ENCODE results near the gene PITX2.

PITX2 gene

DNA sequence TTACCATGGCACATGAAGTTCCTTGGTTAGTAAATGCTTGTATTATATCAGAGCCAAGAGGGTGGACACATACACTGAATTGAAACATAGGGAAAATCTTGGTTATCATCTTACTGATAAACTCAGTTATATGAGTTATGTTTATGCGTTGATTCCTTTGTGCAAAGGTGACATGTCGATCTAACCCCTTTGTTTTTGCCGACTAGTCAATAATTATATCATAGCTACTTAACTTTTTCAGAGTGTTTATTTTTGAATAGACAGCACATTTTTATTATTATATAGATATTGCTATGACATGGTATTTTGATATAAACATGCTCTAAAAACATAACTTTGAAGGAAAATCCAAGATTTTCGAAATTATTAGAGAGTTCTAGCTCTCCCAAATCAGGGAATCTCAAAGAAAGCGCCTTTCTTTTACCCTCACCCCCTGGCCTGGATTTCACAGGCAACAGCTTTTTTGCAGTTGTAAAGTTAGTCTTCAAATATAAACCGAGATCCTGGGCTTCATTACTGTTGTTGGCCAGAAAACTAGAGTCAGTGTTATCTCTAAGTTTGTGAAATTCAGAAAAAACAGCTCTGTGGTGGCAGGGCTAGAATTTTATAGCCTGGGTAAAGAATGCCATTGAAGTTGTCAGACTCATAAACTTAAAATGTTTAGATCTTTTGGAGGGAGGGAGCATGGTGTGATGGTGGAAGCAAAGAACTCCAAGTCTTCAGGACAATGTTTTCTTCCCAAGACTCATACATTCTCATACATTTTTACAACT lies 45.8 kb upstream of the PITX2 start:
- no peaks in the 10 kb centered on the region for H3K9me3 ChIP-seq (replicated peaks; ENCODE audit: insufficient read depth, low read length)
- H3K9ac ChIP-seq (ENCODE audit: low read length) = no peak overlapping the region
- no peaks in the 10 kb centered on the region for H3F3A ChIP-seq (ENCODE audit: insufficient read depth, low read length)
- H3K4me2 ChIP-seq (ENCODE audit: low read depth, low read length) = no peak overlapping the region
- H3K4me1 ChIP-seq (ENCODE audit: low read length) = no peaks in the 10 kb centered on the region
- TF ChIP-seq EZH2 (optimal IDR thresholded peaks at IDR 0.05; ENCODE audit: low read depth, low read length) (no peak), EZH2phosphoT487 (IDR thresholded peaks at IDR 0.05; ENCODE audit: low read length) (no peak)
- TF ChIP-seq, protein P1, sequence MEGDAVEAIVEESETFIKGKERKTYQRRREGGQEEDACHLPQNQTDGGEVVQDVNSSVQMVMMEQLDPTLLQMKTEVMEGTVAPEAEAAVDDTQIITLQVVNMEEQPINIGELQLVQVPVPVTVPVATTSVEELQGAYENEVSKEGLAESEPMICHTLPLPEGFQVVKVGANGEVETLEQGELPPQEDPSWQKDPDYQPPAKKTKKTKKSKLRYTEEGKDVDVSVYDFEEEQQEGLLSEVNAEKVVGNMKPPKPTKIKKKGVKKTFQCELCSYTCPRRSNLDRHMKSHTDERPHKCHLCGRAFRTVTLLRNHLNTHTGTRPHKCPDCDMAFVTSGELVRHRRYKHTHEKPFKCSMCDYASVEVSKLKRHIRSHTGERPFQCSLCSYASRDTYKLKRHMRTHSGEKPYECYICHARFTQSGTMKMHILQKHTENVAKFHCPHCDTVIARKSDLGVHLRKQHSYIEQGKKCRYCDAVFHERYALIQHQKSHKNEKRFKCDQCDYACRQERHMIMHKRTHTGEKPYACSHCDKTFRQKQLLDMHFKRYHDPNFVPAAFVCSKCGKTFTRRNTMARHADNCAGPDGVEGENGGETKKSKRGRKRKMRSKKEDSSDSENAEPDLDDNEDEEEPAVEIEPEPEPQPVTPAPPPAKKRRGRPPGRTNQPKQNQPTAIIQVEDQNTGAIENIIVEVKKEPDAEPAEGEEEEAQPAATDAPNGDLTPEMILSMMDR (IDR thresholded peaks at IDR 0.05; ENCODE audit: low read length) = no peak
- DNase-seq = no peak
- no peaks in the 10 kb centered on the region for H3K9me2 ChIP-seq (replicated peaks; ENCODE audit: insufficient read depth, low read length)
- no peaks in the 10 kb centered on the region for H3K79me2 ChIP-seq (ENCODE audit: low read length)
- H4K20me1 ChIP-seq (ENCODE audit: insufficient read depth, low read length) = no peaks in the 10 kb centered on the region
- no peak overlapping the region for H2AFZ ChIP-seq (ENCODE audit: low read length)
- H3K36me3 ChIP-seq (replicated peaks; ENCODE audit: insufficient read depth, low read length) = no peaks in the 10 kb centered on the region
- H3K4me3 ChIP-seq (ENCODE audit: low read length) = no peak overlapping the region
- no peaks in the 10 kb centered on the region for H3K27me3 ChIP-seq (replicated peaks; ENCODE audit: insufficient read depth, low read length)
- no peak overlapping the region for H3K27ac ChIP-seq (ENCODE audit: low read length)

DNA sequence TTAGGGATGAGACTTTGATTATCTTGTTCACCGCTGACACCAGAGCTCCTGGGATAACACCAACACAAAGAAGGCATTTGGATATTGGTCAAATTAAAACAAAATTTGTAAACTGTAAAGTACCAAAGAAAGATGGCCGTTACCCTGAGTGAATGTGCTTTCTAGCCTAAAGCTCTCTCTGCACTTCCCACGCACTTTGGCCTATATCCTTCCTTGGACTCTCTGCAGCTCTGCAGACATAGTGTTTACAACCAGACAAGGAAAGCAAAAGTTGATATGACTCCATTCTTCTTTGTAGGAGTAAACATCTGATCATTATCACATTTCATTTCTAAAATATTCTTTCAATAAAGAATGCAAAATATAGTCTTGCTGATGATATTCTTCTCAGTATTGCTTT lies 44.8 kb upstream of the PITX2 start:
- no peak overlapping the region for H2AFZ ChIP-seq (ENCODE audit: low read length)
- no peaks in the 10 kb centered on the region for H3K79me2 ChIP-seq (ENCODE audit: low read length)
- DNase-seq = no peak
- H3K9me2 ChIP-seq (replicated peaks; ENCODE audit: insufficient read depth, low read length) = no peaks in the 10 kb centered on the region
- no peak overlapping the region for H3K4me3 ChIP-seq (ENCODE audit: low read length)
- H3K9ac ChIP-seq (ENCODE audit: low read length) = no peak overlapping the region
- H3F3A ChIP-seq (ENCODE audit: insufficient read depth, low read length) = no peaks in the 10 kb centered on the region
- H4K20me1 ChIP-seq (ENCODE audit: insufficient read depth, low read length) = no peaks in the 10 kb centered on the region
- H3K4me1 ChIP-seq (ENCODE audit: low read length) = no peaks in the 10 kb centered on the region
- H3K27ac ChIP-seq (ENCODE audit: low read length) = no peak overlapping the region
- no peak for TF ChIP-seq EZH2 (optimal IDR thresholded peaks at IDR 0.05; ENCODE audit: low read depth, low read length)
- TF ChIP-seq EZH2phosphoT487 (IDR thresholded peaks at IDR 0.05; ENCODE audit: low read length) = no peak
- TF ChIP-seq, protein P1 (IDR thresholded peaks at IDR 0.05; ENCODE audit: low read length) = no peak
- H3K27me3 ChIP-seq (replicated peaks; ENCODE audit: insufficient read depth, low read length) = no peaks in the 10 kb centered on the region
- no peaks in the 10 kb centered on the region for H3K36me3 ChIP-seq (replicated peaks; ENCODE audit: insufficient read depth, low read length)
- H3K4me2 ChIP-seq (ENCODE audit: low read depth, low read length) = no peak overlapping the region
- no peaks in the 10 kb centered on the region for H3K9me3 ChIP-seq (replicated peaks; ENCODE audit: insufficient read depth, low read length)

DNA sequence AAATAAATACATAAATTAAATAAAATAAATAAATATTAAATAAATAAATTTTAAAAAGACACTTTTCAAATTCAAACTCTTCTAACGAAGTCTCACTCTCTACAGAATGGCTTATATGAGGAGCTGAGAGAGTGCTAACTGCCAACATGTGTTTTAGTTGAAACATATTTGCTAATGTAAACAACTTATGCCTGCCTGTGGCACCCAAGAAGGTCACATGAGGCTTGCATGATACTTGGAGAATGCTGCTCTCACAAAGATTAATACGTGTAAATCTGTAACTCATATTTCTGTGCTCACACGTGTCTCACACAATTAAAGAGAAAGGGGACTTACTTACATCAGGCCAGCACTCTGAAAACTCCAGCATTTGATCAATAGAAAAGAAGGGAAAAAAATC lies 43.2 kb upstream of the PITX2 start:
- no peaks in the 10 kb centered on the region for H3K27me3 ChIP-seq (replicated peaks; ENCODE audit: insufficient read depth, low read length)
- H3K4me1 ChIP-seq (ENCODE audit: low read length) = no peaks in the 10 kb centered on the region
- TF ChIP-seq EZH2 (optimal IDR thresholded peaks at IDR 0.05; ENCODE audit: low read depth, low read length) = no peak
- no peak for TF ChIP-seq EZH2phosphoT487 (IDR thresholded peaks at IDR 0.05; ENCODE audit: low read length)
- TF ChIP-seq, protein P1 (IDR thresholded peaks at IDR 0.05; ENCODE audit: low read length) = no peak

More for the DNA sequence above, 43.2 kb upstream of the PITX2 start:
- Histone ChIP-seq H3K79me2 (ENCODE audit: low read length) (no peaks in the 10 kb centered on the region), H3K27ac (ENCODE audit: low read length) (no peak overlapping the region), H3K9me3 (replicated peaks; ENCODE audit: insufficient read depth, low read length) (no peaks in the 10 kb centered on the region), H3K4me3 (ENCODE audit: low read length) (no peak overlapping the region), H3K9me2 (replicated peaks; ENCODE audit: insufficient read depth, low read length) (no peaks in the 10 kb centered on the region), H3K36me3 (replicated peaks; ENCODE audit: insufficient read depth, low read length) (no peaks in the 10 kb centered on the region), H3K4me2 (ENCODE audit: low read depth, low read length) (no peak overlapping the region), H2AFZ (ENCODE audit: low read length) (no peak overlapping the region), H3K9ac (ENCODE audit: low read length) (no peak overlapping the region), H4K20me1 (ENCODE audit: insufficient read depth, low read length) (no peaks in the 10 kb centered on the region), H3F3A (ENCODE audit: insufficient read depth, low read length) (no peaks in the 10 kb centered on the region)
- no peak for DNase-seq
